GM10248 (cell line): ENCODE data around the gene AATK.

Source experiments
- CTCF ChIA-PET: fragments of 300-600 bp; sonication (Branson Sonifier 250); formaldehyde crosslinking; extraction: SDS; loops from one replicate; lab custom pipeline; 2021; ENCODE audit warnings: antibody characterized with exemption; lab: Yijun Ruan, JAX
- POLR2A ChIA-PET: fragments of 350-650 bp; sonication (Branson Sonifier 250); formaldehyde crosslinking; extraction: SDS; loops from one replicate; lab custom pipeline; 2020; ENCODE audit warnings: antibody characterized with exemption; lab: Yijun Ruan, JAX
- DNase-seq: peaks from one replicate; pipeline ENCODE4 v3.0.0; 2012; ENCODE audit errors: extremely low spot score
- TF ChIP-seq, protein P1 (sequence below): IDR thresholded peaks from 2 replicates; pipeline ENCODE4 v1.5.1; 2012; ENCODE audit warnings: mild to moderate bottlenecking, low read depth; ENCODE audit errors: extremely low read depth, missing control alignments, control extremely low read depth

AATK gene

DNA sequence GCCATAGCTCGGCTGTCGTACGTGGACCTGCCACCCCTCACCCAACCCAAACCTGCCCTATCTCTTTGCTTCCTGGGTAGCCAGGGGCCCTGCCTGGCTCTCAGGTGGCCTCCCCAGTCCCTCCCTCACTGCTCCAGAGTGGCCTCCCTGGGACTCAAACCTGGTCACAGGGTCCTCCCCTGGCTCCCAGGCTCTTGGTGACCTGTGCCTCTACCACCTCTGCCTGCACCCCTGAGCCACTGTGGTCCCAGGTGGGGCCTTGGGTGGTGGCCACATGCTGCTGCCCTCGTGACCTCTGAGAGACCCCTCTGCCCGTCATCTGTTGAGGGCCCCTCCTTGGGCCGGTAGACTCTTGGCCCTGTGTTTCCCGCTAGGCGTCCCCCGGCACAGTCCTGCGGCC, 65.4 kb downstream of the AATK start:
- TF ChIP-seq, protein P1, sequence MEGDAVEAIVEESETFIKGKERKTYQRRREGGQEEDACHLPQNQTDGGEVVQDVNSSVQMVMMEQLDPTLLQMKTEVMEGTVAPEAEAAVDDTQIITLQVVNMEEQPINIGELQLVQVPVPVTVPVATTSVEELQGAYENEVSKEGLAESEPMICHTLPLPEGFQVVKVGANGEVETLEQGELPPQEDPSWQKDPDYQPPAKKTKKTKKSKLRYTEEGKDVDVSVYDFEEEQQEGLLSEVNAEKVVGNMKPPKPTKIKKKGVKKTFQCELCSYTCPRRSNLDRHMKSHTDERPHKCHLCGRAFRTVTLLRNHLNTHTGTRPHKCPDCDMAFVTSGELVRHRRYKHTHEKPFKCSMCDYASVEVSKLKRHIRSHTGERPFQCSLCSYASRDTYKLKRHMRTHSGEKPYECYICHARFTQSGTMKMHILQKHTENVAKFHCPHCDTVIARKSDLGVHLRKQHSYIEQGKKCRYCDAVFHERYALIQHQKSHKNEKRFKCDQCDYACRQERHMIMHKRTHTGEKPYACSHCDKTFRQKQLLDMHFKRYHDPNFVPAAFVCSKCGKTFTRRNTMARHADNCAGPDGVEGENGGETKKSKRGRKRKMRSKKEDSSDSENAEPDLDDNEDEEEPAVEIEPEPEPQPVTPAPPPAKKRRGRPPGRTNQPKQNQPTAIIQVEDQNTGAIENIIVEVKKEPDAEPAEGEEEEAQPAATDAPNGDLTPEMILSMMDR = no peak

DNA sequence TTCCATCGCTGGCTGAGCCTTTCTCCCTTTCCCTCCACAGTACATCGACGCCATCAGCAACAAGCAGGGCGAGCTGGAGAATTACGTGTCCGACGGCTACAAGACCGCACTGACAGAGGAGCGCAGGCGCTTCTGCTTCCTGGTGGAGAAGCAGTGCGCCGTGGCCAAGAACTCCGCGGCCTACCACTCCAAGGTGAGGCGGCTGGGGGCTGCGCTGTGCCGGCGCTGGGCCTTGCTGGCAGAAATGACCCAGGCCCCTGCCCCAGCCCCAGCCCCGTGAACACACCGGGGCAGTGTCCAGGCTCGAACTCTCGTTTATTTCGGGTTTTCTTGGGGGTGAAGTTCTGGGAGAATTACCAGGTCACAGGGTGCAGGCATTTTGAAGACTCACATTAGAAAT, 66.1 kb downstream of the AATK start:
- CTCF ChIA-PET = no interaction called here

More for the DNA sequence above, 65.4 kb downstream of the AATK start:
- ChIA-PET POLR2A (no interaction called here), CTCF (no interaction called here)
- no peak for DNase-seq

DNA sequence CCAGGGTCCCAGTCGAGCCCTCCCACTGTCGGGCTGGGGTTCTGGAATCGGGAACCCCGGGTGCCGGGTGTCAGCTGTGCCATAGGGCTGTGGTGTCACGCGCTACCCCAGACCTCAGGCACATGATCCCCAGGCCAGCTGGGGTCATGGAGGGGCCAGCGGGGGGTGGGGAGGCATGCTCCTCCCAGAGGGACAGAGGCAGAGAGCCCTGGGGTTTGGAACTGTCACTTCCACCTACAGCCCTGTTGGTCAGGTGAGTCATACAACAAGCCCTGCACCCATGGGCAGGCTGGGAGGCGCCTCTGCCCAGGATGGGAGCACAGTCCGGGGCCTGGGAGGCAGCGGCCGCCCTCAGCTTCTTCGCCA, 68.1 kb downstream of the AATK start:
- POLR2A ChIA-PET = no interaction called here
- DNase-seq = no peak
- CTCF ChIA-PET = interaction anchor here (1.0 to 2.9 kb wide), 7 partner anchors 10 to 109 kb away, joined by 3 to 11 read pairs (median 3); no protein-coding TSS in a partner anchor
- TF ChIP-seq, protein P1 = no peak

More for the DNA sequence above, 66.1 kb downstream of the AATK start:
- POLR2A ChIA-PET = no interaction called here
- no peak for DNase-seq
- TF ChIP-seq, protein P1 = no peak

DNA sequence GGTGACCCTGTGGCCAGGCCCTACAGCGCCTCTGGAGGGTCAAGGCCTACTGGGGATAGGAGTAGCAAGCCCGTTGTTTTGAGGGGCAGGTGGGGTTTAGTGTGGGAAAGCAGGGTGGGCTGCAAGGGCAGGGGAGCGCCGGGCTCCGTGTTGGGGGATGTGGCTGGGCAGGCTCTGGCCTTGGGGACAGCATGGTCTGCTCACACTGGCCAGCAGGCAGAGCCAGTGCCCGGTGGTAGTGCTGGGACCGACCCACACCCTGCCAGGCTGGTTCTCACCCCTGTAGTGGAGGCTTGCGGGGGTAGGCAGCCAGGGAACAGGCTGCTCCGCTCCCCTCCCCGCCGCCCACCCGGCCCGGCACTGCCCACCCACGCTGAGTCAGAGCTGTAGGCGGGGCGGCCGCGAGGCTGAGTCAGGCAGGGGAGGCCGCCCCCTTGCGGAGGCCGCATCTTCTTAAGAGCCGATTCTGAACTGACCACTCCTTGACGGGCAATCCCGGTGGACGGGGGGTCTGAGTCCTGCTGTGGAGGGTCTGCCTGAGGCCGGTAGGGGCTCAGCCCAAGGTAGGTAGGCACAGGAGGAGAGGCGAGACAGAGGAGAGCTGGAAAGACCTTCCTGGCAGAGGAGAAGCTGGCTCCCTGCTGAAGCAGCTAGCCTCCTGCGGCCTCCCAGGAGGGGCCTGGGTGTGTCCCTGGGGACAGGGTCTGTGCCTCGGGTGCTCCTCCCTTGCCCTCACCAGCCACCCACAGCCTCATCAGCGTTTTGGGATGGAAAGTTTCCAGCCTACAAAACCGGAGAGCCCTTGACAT, 68.7 kb downstream of the AATK start:
- TF ChIP-seq, protein P1 = peak; percentile 58
- ChIA-PET CTCF (interaction anchor here (0.8 to 2.9 kb wide), 8 partner anchors 9 to 126 kb away, joined by 3 to 11 read pairs (median 3); partner anchors contain the start of gene CEP131), POLR2A (no interaction called here)
- peak; percentile 65 for DNase-seq

DNA sequence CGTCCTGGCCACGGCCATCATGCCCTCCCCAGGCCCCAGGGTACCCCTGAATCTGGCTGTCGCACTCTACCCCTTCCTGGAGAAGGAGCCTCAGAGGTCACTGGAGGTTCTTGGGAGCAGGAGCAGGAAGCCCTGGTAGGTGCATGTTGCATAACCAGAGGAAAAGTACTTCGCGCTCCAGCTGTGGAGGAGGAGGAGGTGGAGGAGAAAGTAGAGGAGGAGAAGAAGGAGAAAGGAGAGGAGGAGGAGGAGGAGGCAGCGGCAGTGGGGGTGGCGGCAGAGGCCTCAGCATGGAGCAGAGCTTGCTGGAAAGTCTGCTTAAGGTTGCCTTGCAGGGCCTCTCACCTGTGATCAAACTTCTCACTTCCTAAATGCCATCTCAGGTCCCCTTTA, 69.3 kb downstream of the AATK start:
- ChIA-PET POLR2A (no interaction called here), CTCF (interaction anchor here (0.8 to 2.9 kb wide), 5 partner anchors 9 to 126 kb away, joined by 3 to 11 read pairs (median 3); partner anchors contain the start of gene CEP131)
- DNase-seq = no peak
- TF ChIP-seq, protein P1 = no peak

DNA sequence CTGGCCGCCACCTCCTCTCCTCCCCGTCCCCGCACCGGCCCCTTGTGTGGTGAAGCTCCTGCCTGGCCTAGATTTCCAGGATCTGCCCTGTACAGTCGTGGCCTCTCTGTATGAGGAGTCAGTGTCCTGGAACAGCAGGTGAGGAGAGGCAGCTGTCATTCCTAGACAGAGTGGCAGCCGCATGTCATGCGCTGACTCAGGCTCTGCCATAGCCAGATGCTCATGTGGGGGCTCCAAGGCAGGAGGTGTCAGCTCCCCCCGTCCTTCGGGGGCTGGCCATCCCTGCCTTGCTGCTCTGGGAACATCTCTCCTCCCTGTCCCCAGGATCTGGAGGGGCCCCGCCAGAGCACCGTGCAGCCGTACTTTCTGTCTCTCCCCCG, 70.6 kb downstream of the AATK start:
- TF ChIP-seq, protein P1 = no peak
- DNase-seq = no peak
- POLR2A ChIA-PET = no interaction called here
- CTCF ChIA-PET = interaction anchor here (1.0 kb wide), 1 partner anchor 72 kb away, joined by 3 read pairs; no protein-coding TSS in a partner anchor
